HG02759 (cell line): ENCODE measurements around the gene CLIP3.

Experiments used
- ATAC-seq: cut with Tn5 transposase; IDR thresholded peaks from one replicate; pipeline ENCODE4 v1.9.1; 2021; ENCODE audit warnings: mild to moderate bottlenecking, moderate library complexity; ENCODE audit not compliant: unreplicated experiment

The CLIP3 gene

DNA sequence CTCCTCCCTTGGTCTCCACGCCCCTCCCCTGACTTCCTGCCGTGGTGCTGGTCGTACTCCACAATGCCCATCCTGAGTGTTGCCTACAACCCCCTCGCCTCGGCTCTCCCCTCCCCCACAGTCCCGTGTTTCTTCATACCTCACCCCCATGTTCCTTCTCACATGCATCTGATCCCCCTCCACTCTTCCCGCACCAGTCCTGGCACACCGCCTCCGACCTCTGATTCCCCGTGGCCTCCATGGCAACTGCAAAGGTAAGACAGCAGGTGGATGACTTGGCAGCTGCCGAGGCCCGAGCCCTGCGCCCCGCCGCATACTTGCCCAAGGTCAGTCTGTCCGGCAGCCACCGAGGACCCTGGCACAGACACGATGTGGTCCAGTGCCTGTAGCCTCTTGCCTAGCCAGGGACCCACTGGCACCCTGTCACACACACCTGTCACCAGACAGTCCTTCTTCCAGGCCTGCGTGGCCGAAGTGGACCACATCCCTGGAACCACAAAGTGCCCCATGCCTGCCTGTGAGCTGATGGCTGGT is 53.8 kb downstream of the CLIP3 start:
- no peak for ATAC-seq

DNA sequence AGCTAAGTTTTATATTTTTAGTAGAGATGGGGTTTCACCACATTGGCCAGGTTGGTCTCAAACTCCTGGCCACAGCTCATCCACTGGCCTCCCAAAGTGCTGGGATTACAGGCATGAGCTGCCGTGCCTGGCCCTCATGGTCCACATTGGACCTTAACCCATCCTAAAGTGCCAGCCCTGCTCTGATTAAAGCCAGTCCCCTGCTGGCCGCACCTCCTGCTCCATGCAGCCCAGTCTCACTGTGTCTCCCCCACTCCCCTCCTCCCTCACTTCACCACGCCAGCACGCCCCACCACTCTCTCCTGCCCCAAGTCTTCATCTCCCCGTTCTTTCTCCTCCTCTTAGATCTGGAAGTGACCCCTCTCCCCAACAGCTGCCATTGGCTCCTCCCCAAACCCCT is 54.4 kb downstream of the CLIP3 start:
- ATAC-seq, result no peak

DNA sequence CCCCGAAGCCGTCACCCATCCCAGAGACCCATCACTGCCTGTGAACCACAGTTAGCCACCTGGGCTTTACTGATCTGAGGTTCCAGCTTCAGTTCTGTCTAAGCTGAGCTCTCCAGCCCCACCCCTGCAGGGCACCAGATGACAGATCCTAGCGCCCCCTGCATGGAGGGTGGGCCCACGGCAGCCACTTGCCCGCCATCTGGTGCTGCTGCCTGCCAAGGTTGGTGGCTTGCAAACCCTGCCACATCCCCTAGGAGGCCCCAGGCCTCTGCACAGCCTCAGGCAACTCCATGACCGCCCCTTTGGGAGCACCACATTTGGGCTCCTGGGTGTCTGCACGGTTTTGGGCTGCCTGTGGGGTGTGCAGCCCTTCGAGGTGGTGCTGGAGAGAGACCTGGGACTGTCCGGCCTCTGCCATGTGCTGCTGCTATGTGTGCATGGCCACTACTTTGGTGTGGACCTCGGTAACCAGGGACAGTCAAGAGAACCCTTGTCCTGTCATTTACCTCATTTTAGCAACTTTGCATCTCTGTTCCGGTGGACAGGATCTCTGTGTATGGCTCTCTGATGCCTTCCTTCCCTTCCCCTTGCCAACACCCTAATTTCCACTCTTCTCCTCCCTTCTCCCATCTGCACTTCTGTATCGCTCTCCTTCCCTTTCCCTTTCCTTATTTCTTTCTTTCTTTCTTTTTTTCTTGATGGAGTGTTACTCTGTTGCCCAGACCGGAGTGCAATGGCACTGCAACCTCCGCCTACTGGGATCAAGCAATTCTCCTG is 55.0 kb downstream of the CLIP3 start:
- ATAC-seq, result no peak

DNA sequence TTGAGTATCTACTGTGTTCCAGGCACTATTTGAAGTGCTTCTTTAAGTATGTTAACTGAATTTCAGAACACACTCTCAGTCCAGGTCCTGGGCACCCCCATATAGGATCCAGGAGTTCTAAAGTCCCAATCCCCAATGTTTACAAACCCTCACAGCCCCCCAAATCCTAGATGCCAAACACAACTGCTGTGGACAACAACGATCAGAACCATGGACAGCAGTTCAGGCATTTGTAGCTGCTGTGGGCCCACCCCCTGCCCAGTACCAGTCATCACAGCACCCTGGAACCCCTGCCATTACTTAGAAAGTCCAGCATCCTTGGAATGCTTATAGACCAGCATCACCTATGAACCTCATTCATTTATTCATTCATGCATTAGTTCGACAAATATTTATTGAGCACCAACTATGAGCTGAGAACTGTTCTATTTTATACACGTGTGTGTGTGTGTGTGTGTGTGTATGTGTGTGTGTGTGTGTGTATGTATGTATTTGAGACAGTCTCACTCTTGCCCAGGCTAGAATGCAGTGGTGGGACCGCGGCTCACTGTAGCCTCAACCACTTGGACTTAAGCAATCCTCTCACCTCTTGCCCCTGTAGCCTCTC is 57.0 kb downstream of the CLIP3 start:
- ATAC-seq, result no peak

GRCh38 chr19:35973487-35973886 is 59.2 kb downstream of the CLIP3 start:
- ATAC-seq, result no peak

DNA sequence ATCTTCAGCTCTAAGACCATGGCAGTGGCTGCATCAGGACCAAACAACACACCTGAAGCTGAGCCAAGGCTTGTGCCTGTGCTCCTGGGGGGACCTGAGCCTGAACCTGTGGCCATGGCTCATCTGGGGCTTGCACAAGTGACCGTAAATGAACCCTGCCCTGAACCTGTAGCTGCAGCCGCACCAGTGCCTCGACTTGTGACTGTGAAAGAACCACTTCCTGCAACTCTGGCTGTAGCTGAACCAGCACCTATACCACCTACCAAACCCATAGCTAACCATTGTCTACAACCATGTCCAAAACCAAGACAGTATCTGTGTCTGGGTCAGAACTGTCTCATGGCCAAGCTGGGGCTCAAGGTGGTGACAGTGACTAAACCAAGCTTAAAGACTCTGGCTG is 65.9 kb downstream of the CLIP3 start:
- ATAC-seq, result no peak
